Esophagus squamous epithelium (tissue), 4 donors: Measurements from ENCODE around the gene SLC12A7.

Experiments used
- POLR2A ChIP-seq, 4 donors: fragments of 450-650 bp; IDR thresholded peaks; one replicate each; pipeline ENCODE4 v1.6.1; 2017; ENCODE audit warnings: antibody characterized with exemption in 4 of 4, mild to moderate bottlenecking in 4 of 4, moderate library complexity in 3 of 4
- TF ChIP-seq, protein P1 (sequence below), 6 experiments: fragments of 450-650 bp in 4 of 6; fragments of 200-600 bp in 2 of 6; sonication (generic) in 2 of 6; IDR thresholded peaks; one replicate each; pipeline ENCODE4 v1.5.1; 2016 to 2019; ENCODE audit warnings: antibody characterized with exemption in 6 of 6, mild to moderate bottlenecking in 4 of 6, moderate library complexity in 4 of 6

DNA sequence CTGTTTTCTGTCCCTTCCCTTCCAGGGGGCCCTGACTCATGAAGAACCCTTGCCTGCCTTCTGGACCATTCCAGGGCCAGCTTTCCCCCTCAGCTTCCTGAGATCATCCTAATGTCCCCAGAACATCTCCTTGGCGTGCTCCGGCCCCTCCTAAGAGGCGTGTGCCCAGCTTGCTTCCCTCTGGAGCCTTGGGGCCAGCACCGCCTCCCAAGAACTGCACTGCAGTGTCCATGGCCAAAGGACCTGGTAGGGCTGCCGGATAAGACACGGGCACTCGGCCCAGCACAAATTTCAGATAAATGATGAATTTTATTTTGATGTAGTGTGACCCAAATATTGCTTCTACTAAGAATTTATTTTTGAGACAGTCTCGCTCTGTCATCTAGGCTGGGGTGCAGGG, 20.7 kb upstream of the SLC12A7 start:
- TF ChIP-seq, protein P1, sequence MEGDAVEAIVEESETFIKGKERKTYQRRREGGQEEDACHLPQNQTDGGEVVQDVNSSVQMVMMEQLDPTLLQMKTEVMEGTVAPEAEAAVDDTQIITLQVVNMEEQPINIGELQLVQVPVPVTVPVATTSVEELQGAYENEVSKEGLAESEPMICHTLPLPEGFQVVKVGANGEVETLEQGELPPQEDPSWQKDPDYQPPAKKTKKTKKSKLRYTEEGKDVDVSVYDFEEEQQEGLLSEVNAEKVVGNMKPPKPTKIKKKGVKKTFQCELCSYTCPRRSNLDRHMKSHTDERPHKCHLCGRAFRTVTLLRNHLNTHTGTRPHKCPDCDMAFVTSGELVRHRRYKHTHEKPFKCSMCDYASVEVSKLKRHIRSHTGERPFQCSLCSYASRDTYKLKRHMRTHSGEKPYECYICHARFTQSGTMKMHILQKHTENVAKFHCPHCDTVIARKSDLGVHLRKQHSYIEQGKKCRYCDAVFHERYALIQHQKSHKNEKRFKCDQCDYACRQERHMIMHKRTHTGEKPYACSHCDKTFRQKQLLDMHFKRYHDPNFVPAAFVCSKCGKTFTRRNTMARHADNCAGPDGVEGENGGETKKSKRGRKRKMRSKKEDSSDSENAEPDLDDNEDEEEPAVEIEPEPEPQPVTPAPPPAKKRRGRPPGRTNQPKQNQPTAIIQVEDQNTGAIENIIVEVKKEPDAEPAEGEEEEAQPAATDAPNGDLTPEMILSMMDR (IDR thresholded peaks at IDR 0.05) = no peak
- TF ChIP-seq POLR2A (IDR thresholded peaks at IDR 0.05) = no peak
